Middle frontal gyrus (tissue), 1 donor: ENCODE data around the gene RIMBP2.
"Not testable (repeated sequence)": the region's sequence is repeated elsewhere in the genome, so short reads cannot be mapped to it uniquely, and the experiment has no call there.

Experiments used
- DNase-seq: peaks from one replicate; pipeline ENCODE4 v3.0.0-alpha.2; 2015; ENCODE audit warnings: low spot score; ENCODE audit errors: extremely low spot score

Gene RIMBP2

DNA sequence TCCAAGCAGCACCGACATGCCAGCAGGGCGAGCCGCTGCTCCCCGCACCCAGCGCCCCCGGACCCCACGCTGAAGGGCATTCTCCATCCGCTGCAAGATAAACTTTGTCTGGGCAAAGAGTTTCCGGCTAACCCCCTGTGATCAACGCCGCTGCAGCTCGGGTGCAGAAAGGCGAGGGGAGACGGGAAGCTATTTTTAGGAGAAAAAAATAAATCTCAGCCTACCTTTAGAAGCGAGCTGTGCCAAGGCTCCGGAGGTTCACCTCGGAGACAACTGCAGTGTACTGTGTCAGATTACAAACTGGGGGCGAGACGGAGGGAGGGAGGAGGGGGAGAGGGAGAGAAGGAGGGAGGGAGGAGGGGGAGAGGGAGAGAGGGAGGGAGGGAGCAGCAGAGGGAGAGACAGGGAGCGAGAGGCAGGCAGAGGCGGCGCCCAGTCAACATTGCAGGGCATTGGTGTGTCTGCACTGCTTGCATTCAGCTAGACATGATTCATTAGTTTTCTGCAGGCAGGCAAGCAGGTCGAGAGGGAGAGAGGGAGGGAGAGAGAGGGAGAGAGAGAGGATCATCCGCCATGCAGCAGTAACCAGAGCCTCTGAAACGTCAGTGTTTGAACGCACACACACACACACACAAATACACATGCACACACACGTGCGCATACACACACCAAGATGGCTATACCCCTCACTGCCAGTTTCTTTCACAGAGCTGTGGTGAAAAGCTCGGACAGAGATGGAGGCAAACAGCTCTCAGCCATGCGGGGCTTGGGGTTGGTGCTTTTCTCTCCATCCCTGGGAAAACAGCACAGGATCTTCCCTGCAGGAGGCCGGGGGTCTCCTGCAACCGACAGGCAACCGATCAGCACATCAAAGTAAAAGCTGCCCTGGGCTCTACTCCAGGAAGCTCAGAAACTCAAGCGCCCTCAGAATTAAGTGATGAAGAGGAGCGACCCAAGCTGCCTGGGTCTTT, at the start of gene RIMBP2:
TSS of gene RIMBP2 (minus strand) at position 302 of the 971 bp plus-strand sequence. CDS start 237,286 bp downstream, outside the sequence.
- DNase-seq = peak; percentile 11

DNA sequence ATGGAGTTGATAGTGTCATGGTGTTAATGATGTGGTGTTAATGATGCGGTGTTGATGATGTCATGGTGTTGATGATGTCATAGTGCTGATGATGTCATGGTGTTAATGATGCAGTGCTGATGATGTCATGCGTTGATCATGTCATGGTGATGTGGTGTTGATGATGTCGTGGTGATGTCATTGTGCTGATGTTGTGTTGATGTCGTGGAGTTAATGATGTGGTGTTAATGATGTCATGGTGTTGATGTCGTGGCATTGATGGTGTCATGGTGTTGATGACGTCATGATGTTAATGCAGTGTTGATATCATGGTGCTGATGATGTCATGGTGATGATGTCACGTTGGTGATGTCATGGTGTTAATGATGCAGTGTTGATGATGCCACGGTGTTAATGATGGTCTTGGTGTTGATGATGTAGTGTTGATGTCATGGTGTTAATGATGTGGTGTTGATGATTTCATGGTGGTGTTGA, 49.1 kb upstream of the RIMBP2 start:
- no peak for DNase-seq

DNA sequence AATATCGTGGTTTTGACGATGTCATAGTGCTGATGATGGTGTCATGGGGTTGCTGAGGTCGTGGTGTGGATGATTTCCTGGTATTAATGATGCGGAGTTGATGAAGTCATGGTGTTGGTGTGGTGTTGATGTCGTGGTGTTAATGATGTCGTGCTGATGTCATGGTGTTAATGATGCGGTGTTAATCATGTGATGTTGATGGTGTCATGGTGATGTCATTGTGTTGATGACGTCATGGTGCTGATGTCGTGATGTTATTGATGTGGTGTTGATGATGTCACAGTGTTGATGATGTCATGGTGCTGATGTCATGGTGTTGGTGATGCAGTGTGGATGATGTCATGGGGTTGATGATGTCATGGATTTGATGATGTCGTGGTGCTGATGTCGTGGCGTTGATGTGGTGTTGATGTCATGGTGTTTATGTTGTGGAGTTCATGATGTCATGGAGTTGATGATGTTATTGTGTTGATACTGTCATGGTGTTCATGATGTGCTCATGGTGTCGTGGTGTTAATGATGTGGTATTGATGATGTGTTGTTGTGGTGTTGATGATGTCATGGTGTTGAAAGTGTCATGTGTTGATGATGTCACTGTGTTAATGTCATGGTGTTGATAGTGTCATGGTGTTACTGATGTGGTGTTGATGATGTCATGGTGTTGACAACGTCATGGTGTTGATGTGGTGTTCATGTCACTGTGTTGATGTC, 48.5 kb upstream of the RIMBP2 start:
- DNase-seq = no peak

GRCh38 chr12:130764073-130764472, 48.0 kb upstream of the RIMBP2 start:
- no peak for DNase-seq

DNA sequence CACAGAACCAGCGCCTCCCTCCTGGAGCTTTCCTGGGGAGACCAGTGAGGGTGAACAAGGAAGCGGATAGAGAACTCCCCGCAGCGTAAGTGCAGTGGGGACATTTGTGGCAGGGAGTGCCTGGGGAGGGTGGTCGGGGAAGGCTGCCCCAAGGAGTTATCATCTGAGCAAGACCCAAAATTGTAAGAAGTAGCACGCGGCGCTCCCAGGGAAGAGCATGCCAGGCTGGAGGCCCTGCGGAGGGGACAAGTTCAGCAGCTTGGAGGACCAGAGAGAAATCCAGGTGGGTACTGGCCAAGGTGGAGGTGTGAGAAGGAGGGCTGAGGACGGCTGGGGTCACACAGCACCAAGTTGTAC, 46.2 kb upstream of the RIMBP2 start:
- no peak for DNase-seq

GRCh38 chr12:130761537-130762318, 45.6 kb upstream of the RIMBP2 start:
- peak; percentile 57 for DNase-seq

DNA sequence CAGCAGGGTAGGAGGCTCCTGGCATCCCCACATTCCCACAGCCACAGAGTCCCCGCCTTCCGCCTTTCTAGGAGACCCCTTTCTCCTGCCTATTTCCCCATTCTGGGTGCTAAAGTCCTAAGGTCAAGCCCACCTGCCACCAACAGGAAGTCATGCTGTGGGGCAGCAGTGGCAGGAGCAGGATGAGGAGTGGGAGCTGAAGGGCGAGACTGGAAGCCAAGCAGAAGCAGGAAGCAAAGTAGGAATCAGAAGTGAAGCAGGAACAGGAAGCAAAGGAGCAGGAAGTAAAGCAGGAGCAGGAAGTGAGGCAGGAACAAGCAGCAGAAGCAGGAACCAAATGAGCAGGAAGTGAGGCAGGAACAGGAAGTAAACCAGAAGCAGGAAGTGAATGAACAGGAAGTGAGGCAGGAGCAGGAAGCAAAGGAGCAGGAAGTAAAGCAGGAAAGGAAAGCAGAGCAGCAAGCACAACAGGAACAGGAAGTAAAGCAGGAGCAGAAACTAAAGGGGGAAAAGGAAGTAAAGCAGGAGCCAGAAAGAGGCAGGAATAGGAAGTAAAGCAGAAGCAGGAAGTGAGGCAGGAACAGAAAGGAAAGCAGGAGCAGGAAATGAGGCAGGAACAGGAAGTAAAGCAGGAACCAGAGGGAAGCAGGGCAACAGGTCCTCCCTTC, 38.3 kb upstream of the RIMBP2 start:
- DNase-seq = no peak

GRCh38 chr12:130752692-130753230, 36.7 kb upstream of the RIMBP2 start:
- DNase-seq = no peak

- not testable (repeated sequence) for DNase-seq
Observed at GRCh38 chr12:130752037-130752436, 35.9 kb upstream of the RIMBP2 start.

- DNase-seq = no peak
Observed at GRCh38 chr12:130748786-130749185, 32.7 kb upstream of the RIMBP2 start.

DNA sequence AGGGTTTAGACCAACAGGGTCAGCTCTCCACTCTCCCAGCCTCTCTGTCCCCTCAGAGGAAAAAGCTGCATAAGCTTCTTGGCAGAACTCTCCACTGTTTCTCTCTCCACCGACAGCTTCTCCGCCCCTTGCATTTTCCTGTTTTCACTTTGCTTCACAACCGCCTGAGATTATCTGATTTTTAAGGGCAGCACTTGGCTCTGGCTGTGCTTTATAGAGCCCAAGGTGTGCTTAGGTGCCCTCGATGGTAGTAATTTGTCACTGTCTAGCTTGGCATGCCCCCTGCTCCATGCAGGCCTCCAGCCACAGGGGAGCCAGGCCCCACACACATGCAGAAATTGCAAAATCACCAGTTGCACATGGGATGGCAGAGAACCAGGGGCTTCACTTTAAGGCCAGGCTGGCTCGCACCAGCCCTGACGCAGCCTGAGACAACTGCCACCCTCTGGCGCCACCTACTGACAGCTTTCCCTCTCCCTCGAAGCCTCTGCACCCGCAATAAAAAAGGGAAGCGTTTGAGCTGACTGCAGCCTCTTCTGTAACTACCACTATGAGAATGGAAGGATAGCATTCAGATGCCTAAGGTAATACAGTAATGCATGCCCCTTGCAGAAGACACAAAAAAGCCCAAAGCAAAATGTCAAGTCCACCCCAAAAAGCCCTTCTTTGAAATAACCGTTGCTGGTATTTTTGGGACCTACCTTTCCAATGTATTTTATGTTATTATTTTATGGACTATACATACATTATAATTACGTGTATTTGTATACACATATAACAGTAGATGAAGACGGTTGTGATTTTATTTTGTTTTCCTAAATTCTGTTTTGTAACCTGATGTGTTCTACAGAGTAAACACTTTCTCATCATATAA, 32.0 kb upstream of the RIMBP2 start:
- DNase-seq = peak; percentile 74

DNA sequence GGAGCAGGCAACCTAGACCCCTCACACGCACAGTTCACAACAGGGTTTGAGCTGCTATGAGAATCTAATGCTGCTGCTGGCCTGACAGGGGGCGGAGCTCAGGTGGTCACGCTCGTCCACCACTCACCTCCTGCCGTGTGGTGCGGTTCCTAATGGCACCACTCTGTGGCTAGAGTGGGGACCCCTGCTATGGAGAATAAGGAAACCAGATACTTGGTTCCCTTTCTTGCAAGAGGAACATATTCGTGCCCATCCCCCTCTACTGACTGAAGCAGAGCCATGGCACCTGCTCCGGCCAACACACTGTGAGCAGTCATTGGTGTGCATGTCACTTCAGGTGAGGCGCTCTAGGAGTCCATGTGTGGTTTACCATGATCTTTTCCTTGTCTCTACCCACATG, 30.4 kb upstream of the RIMBP2 start:
- no peak for DNase-seq

GRCh38 chr12:130745921-130746320, 29.8 kb upstream of the RIMBP2 start:
- no peak for DNase-seq

- no peak for DNase-seq
Observed at GRCh38 chr12:130744274-130744673, 28.2 kb upstream of the RIMBP2 start.

DNA sequence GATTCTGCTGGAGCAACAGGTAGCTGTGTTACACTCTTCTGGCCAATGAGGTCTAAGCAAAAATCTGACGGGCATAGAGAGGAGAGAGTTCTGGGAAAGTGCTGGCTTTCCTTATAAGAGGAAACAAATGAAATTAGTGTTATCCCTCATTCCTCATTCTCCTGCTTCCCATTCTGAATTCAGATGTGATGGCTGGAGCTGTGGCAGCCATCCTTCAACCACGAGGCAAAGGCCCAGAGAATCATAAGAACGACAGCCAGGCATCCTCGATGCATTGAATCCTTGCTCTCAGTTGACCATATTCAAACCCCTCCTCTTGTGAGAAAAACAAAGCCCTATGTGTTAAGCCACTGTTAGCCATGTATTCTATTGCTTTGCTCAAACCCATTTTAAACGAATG, 27.5 kb upstream of the RIMBP2 start:
- no peak for DNase-seq

DNA sequence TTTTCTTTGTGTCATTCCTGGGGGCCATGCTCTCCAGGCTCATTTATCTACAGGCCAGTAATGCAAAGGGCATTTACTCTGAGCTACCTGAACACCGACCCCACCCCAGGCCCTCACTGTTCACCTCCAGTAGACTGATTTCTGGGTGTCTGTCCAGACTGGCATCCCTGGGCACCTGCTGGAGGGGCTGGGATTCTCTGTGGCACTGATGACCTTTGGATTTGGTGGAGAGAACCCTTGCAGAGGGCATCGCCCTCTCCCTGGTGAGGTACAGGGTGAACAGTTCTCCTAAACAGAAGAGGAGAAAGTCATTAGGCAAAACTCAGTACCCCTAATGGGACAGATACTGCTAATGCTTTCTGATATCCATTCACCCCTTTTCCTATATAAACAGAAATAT, 27.1 kb upstream of the RIMBP2 start:
- DNase-seq = no peak

- DNase-seq = no peak
Observed at GRCh38 chr12:130742716-130743115, 26.6 kb upstream of the RIMBP2 start.

DNA sequence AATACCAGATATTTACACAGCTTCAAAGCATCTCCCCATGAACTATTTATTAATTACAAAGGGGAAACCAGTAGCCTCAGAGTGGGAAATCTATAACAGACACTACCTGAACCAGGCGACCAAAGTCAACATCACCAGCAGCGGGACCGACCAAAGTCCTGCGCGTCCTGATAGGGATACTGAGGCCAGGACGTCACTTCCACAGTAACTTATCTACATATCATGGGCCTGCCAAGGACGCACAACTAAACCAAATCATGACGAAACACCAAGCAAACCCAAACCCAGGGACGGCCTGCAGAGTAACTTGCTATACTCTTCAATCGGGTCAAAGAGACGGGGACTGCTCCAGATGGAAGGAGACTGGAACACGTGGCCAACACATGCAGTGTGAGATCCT, 26.0 kb upstream of the RIMBP2 start:
- DNase-seq = no peak

DNA sequence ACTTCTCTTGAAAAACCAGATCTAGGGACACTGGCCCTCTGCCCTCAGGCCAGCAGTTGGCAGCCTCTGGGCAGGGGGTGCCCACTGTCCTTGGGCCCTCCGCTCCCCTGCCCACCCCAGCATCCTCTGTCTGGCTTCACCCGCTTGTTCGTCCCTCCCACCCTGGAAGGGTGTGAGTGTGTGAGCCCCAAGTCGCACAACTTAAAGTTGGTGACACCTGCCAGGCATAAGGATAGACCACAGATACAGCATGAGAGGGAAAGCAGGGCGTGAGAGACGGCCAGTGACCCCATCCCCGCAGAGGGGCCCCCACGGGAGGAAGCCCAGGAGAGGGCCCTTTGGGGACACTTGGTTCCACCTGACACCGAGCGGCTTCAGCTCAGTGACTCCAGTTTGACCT, 23.5 kb upstream of the RIMBP2 start:
- DNase-seq = no peak

DNA sequence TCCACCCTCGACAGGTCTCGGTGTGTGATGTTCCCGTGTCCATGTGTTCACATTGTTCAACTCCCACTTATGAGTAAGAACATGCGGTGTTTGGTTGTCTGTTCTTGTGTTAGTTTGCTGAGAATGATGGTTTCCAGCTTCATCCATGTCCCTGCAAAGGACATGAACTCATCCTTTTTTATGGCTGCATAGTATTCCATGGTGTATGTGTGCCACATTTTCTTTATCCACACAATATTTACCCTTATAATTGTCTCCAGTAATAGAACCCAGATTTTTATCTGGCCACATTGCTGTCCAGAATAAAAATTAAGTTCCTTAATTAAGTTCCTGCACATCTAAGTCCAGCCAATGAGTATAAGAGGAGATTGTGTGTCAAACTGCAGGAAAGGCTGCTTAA, 22.3 kb upstream of the RIMBP2 start:
- not testable (repeated sequence) for DNase-seq
